Adrenal gland (tissue), 5 donors: Measurements from ENCODE around the gene CDH15.

Source experiments
- CTCF ChIP-seq, 6 experiments: fragments of 450-650 bp in 4 of 6; fragments of 200-600 bp in 2 of 6; sonication (generic) in 1 of 6; IDR thresholded peaks; 1 replicate in 5 of 6; 2 replicates in 1 of 6; pipeline versions ENCODE4 v1.5.1 to v1.8.0; 2016 to 2021; ENCODE audit warnings: antibody characterized with exemption in 6 of 6, mild to moderate bottlenecking in 2 of 6, moderate library complexity in 1 of 6
- POLR2A ChIP-seq, 2 donors: fragments of 450-650 bp; IDR thresholded peaks; one replicate each; pipeline ENCODE4 v1.6.1; 2017; ENCODE audit warnings: antibody characterized with exemption in 2 of 2, mild to moderate bottlenecking in 2 of 2, moderate library complexity in 1 of 2
- donor health status: DM: no; HTN: no; CAD: no.

GRCh38 chr16:89217388-89218191 lies 46.0 kb downstream of the CDH15 start, which contains the start of gene ZNF778:
- TF ChIP-seq CTCF (IDR thresholded peaks at IDR 0.05) (peak in 2 of 6 experiments; percentile 26 to 28), POLR2A (IDR thresholded peaks at IDR 0.05) (peak; percentile 64 to 90)
